OCI-LY7 (cell line): ENCODE data around the gene PATJ.

Experiments used
- EZH2phosphoT487 ChIP-seq: fragments of 200-600 bp; sonication (generic); IDR thresholded peaks from 2 replicates; pipeline ENCODE4 v1.6.1; 2018; ENCODE audit warnings: low read depth, borderline replicate concordance, mild to moderate bottlenecking, mixed run types, antibody characterized with exemption, low read length, moderate library complexity, mixed read lengths
- TF ChIP-seq, protein P1 (sequence below): fragments of 200-600 bp; sonication (generic); conservative IDR thresholded peaks from 2 replicates; pipeline ENCODE4 v1.5.1; 2014; ENCODE audit warnings: mild to moderate bottlenecking, antibody characterized with exemption, low read length, moderate library complexity, mixed read lengths

DNA sequence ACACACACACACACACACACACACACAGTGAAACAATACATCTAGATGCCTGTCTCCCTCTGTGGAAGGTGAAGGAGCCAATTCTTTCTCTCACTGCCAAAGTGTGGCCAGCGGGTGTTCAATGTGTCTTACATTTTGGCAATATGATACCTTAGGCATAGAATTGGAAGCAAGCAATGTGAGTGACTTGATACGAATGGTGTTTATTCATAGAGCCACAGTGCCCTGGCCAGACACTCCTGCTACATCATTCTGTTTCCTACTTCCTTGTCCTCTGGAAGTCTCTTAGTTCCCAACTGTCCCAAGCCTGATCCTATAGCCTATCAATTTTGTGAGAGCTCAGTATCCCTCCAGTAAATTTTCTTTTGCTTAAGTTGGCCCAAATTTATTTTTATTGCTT is 282.4 kb downstream of the PATJ start:
- TF ChIP-seq, protein P1, sequence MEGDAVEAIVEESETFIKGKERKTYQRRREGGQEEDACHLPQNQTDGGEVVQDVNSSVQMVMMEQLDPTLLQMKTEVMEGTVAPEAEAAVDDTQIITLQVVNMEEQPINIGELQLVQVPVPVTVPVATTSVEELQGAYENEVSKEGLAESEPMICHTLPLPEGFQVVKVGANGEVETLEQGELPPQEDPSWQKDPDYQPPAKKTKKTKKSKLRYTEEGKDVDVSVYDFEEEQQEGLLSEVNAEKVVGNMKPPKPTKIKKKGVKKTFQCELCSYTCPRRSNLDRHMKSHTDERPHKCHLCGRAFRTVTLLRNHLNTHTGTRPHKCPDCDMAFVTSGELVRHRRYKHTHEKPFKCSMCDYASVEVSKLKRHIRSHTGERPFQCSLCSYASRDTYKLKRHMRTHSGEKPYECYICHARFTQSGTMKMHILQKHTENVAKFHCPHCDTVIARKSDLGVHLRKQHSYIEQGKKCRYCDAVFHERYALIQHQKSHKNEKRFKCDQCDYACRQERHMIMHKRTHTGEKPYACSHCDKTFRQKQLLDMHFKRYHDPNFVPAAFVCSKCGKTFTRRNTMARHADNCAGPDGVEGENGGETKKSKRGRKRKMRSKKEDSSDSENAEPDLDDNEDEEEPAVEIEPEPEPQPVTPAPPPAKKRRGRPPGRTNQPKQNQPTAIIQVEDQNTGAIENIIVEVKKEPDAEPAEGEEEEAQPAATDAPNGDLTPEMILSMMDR: no peak
- no peak for TF ChIP-seq EZH2phosphoT487
